Measurements from ENCODE around the gene ARSA. TPM values are rescaled to one million over a fixed set of nuclear protein-coding genes. Genes with fewer than 3 reads are reported as not detected.

The ARSA gene
- total RNA-seq, 1 experiment from 2014 or later: 16.6 TPM

DNA sequence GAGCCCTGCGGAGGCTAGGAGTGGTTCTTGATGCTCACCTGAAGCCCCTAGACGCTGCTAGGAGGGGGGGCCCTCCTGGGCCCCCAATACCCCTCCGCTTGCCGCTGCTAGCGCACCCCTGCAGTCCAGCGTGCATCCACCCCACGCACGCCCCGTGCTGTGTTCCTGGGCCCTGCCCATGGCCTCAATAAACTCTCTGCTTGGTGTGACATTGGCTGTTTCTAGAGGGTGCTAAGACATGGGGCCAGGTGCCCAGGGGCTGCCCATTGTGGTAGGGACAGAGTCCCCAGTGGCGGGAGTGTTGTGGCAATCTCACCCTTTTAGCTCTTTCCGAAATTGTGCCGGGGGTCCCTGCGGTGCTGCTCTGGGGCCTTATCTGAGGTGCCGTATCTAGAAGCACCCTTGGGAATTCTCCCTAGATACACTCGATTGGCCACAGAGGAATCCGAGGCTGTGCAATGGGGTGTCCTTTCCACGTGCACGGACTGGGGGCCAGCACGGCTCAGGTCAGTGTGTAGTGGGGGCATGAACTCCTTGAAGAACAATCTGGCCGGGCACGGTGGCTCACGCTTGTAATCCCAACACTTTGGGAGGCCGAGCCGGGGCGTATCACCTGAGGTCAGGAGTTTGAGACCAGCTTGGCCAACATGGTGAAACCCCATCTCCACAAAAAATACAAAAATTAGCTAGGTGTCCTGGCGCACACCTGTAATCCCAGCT lies 16.5 kb downstream of the ARSA start:
- H3K27me3 ChIP-seq (ENCODE audit: insufficient read depth, low read depth): peaks cover 59% of the 10 kb centered on the region
- H2AFZ ChIP-seq: no peak overlapping the region
- H3K79me2 ChIP-seq (ENCODE audit: low read depth): no peaks in the 10 kb centered on the region
- peaks cover 6% of the 10 kb centered on the region; the same call in 1 of the 2 replicates for H3K4me1 ChIP-seq (replicated peaks; ENCODE audit: insufficient read depth)
- H3K36me3 ChIP-seq (ENCODE audit: low read depth): no peaks in the 10 kb centered on the region
- ChIA-PET POLR2A (ENCODE audit: unreplicated experiment) (no interaction called here), CTCF (interaction anchor here (0.6 kb wide), 1 partner anchor 9 kb away, joined by 8 read pairs; no protein-coding TSS in a partner anchor)
- no peak overlapping the region for H3K4me2 ChIP-seq
- no peak overlapping the region for H3K27ac ChIP-seq
- H3K4me3 ChIP-seq: no peak overlapping the region
- no peaks in the 10 kb centered on the region for H3K9me2 ChIP-seq (ENCODE audit: insufficient read depth)
- DNase-seq: no peak
- no peaks in the 10 kb centered on the region for H3K9me3 ChIP-seq (ENCODE audit: insufficient read depth, low read depth)
- intact Hi-C loops (cut with micrococcal nuclease; ENCODE audit: unreplicated experiment): no loop called here
- peaks cover 17% of the 10 kb centered on the region for H3F3A ChIP-seq (ENCODE audit: insufficient read depth, low read depth)
- H4K20me1 ChIP-seq (ENCODE audit: insufficient read depth): no peaks in the 10 kb centered on the region; the same call in none of the 2 replicates
- BruUV-seq (replicated peaks): no TSS peak
- no peak for TF ChIP-seq EZH2 (IDR thresholded peaks at IDR 0.05; ENCODE audit: low read depth)
- TF ChIP-seq, protein P1, sequence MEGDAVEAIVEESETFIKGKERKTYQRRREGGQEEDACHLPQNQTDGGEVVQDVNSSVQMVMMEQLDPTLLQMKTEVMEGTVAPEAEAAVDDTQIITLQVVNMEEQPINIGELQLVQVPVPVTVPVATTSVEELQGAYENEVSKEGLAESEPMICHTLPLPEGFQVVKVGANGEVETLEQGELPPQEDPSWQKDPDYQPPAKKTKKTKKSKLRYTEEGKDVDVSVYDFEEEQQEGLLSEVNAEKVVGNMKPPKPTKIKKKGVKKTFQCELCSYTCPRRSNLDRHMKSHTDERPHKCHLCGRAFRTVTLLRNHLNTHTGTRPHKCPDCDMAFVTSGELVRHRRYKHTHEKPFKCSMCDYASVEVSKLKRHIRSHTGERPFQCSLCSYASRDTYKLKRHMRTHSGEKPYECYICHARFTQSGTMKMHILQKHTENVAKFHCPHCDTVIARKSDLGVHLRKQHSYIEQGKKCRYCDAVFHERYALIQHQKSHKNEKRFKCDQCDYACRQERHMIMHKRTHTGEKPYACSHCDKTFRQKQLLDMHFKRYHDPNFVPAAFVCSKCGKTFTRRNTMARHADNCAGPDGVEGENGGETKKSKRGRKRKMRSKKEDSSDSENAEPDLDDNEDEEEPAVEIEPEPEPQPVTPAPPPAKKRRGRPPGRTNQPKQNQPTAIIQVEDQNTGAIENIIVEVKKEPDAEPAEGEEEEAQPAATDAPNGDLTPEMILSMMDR (conservative IDR thresholded peaks at IDR 0.05): no peak

DNA sequence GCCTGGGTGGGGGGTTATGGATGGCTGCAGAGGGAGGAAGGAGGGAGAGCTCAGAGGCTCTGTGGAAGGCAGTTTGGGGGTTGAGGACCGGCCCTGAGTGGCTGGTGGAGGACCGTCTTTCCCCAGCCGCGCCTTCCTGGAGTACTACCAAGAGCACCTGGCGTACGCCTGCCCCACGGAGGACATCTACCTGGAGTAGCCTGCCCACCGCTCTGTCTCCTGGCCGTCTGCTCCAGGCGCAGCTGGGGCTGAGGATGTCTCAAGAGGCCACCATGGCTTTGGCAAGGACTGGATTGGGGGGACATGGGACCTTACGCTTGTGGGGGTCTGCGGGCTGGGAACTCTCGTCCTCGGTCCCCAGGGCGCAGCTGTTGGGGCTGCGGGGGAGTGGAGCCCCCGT lies 17.4 kb downstream of the ARSA start:
- Histone ChIP-seq H3K36me3 (ENCODE audit: low read depth) (no peaks in the 10 kb centered on the region), H3F3A (ENCODE audit: insufficient read depth, low read depth) (peaks cover 17% of the 10 kb centered on the region), H3K27ac (no peak overlapping the region), H3K9me3 (ENCODE audit: insufficient read depth, low read depth) (no peaks in the 10 kb centered on the region), H3K79me2 (ENCODE audit: low read depth) (no peaks in the 10 kb centered on the region), H2AFZ (no peak overlapping the region), H3K4me1 (replicated peaks; ENCODE audit: insufficient read depth) (peaks cover 6% of the 10 kb centered on the region; the same call in 1 of the 2 replicates), H3K27me3 (ENCODE audit: insufficient read depth, low read depth) (peaks cover 68% of the 10 kb centered on the region), H4K20me1 (ENCODE audit: insufficient read depth) (no peaks in the 10 kb centered on the region; the same call in none of the 2 replicates), H3K9me2 (ENCODE audit: insufficient read depth) (no peaks in the 10 kb centered on the region), H3K4me2 (no peak overlapping the region), H3K4me3 (no peak overlapping the region)
- DNase-seq: no peak
- intact Hi-C loops (cut with micrococcal nuclease; ENCODE audit: unreplicated experiment): no loop called here
- TF ChIP-seq, protein P1 (conservative IDR thresholded peaks at IDR 0.05): no peak
- TF ChIP-seq EZH2 (IDR thresholded peaks at IDR 0.05; ENCODE audit: low read depth): no peak
- ChIA-PET POLR2A (ENCODE audit: unreplicated experiment) (no interaction called here), CTCF (no interaction called here)
- no TSS peak for BruUV-seq (replicated peaks)

DNA sequence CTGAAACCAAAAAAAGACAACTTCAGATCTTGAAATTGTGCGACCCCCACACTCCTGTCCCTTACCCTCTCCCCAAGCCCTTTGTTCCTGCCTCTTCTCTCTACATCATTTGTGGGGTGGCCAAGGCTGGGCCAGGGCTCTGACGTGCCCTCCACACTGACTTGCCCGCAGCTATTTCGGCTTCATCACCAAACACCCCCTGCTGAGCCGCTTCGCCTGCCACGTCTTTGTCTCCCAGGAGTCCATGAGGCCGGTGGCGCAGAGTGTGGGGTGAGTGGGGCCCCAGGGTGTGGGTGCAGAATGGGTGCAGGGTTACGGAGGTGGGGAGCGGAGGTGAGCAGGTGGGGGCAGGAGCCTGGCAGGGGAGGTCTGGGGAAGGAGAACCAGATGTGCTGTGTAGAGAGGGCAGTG lies 17.9 kb downstream of the ARSA start:
- POLR2A ChIA-PET (ENCODE audit: unreplicated experiment): no interaction called here
- no peaks in the 10 kb centered on the region for H3K9me2 ChIP-seq (ENCODE audit: insufficient read depth)
- no peaks in the 10 kb centered on the region for H3K79me2 ChIP-seq (ENCODE audit: low read depth)
- no peak overlapping the region for H3K27ac ChIP-seq
- CTCF ChIA-PET: interaction anchor here (0.9 kb wide), 1 partner anchor 47 kb away, joined by 3 read pairs; the partner anchor contains the start of gene SYCE3
- H2AFZ ChIP-seq: no peak overlapping the region
- DNase-seq: no peak
- H3F3A ChIP-seq (ENCODE audit: insufficient read depth, low read depth): peaks cover 17% of the 10 kb centered on the region
- TF ChIP-seq EZH2 (IDR thresholded peaks at IDR 0.05; ENCODE audit: low read depth): no peak
- TF ChIP-seq, protein P1 (conservative IDR thresholded peaks at IDR 0.05): no peak
- no peaks in the 10 kb centered on the region; the same call in none of the 2 replicates for H4K20me1 ChIP-seq (ENCODE audit: insufficient read depth)
- H3K9me3 ChIP-seq (ENCODE audit: insufficient read depth, low read depth): no peaks in the 10 kb centered on the region
- H3K4me3 ChIP-seq: no peak overlapping the region
- peaks cover 6% of the 10 kb centered on the region; the same call in 1 of the 2 replicates for H3K4me1 ChIP-seq (replicated peaks; ENCODE audit: insufficient read depth)
- no TSS peak for BruUV-seq (replicated peaks)
- H3K27me3 ChIP-seq (ENCODE audit: insufficient read depth, low read depth): peaks cover 74% of the 10 kb centered on the region
- intact Hi-C loops (cut with micrococcal nuclease; ENCODE audit: unreplicated experiment): no loop called here
- H3K4me2 ChIP-seq: no peak overlapping the region
- H3K36me3 ChIP-seq (ENCODE audit: low read depth): no peaks in the 10 kb centered on the region
